ENCODE measurements around the gene PLEKHA8.

- no peak for TF ChIP-seq POLR2A (IDR thresholded peaks at IDR 0.05)
- TF ChIP-seq, protein P1, sequence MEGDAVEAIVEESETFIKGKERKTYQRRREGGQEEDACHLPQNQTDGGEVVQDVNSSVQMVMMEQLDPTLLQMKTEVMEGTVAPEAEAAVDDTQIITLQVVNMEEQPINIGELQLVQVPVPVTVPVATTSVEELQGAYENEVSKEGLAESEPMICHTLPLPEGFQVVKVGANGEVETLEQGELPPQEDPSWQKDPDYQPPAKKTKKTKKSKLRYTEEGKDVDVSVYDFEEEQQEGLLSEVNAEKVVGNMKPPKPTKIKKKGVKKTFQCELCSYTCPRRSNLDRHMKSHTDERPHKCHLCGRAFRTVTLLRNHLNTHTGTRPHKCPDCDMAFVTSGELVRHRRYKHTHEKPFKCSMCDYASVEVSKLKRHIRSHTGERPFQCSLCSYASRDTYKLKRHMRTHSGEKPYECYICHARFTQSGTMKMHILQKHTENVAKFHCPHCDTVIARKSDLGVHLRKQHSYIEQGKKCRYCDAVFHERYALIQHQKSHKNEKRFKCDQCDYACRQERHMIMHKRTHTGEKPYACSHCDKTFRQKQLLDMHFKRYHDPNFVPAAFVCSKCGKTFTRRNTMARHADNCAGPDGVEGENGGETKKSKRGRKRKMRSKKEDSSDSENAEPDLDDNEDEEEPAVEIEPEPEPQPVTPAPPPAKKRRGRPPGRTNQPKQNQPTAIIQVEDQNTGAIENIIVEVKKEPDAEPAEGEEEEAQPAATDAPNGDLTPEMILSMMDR (IDR thresholded peaks at IDR 0.05): no peak
Measured at GRCh38 chr7:30176463-30177109, 148.4 kb downstream of the PLEKHA8 start.
